ENCODE data around the gene RBM19.

Gene RBM19

GRCh38 chr12:113838896-113839295 lies 127.2 kb downstream of the RBM19 start:
- no peaks in the 10 kb centered on the region for H4K20me1 ChIP-seq (ENCODE audit: control insufficient read depth, insufficient read depth, low read depth, low read length)
- H3K27ac ChIP-seq (ENCODE audit: low read depth, low read length): no peak overlapping the region
- TF ChIP-seq, protein P1, sequence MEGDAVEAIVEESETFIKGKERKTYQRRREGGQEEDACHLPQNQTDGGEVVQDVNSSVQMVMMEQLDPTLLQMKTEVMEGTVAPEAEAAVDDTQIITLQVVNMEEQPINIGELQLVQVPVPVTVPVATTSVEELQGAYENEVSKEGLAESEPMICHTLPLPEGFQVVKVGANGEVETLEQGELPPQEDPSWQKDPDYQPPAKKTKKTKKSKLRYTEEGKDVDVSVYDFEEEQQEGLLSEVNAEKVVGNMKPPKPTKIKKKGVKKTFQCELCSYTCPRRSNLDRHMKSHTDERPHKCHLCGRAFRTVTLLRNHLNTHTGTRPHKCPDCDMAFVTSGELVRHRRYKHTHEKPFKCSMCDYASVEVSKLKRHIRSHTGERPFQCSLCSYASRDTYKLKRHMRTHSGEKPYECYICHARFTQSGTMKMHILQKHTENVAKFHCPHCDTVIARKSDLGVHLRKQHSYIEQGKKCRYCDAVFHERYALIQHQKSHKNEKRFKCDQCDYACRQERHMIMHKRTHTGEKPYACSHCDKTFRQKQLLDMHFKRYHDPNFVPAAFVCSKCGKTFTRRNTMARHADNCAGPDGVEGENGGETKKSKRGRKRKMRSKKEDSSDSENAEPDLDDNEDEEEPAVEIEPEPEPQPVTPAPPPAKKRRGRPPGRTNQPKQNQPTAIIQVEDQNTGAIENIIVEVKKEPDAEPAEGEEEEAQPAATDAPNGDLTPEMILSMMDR (IDR thresholded peaks at IDR 0.05; ENCODE audit: low read depth, low read length, poor library complexity, severe bottlenecking): no peak
- TF ChIP-seq EZH2phosphoT487 (IDR thresholded peaks at IDR 0.05; ENCODE audit: borderline replicate concordance, low read length): no peak
- H3F3A ChIP-seq (ENCODE audit: control insufficient read depth, insufficient read depth): no peaks in the 10 kb centered on the region
- no peak overlapping the region for H3K4me2 ChIP-seq (ENCODE audit: low read length)
- H3K4me3 ChIP-seq (ENCODE audit: low read length): no peak overlapping the region
- no peaks in the 10 kb centered on the region for H3K9me2 ChIP-seq (replicated peaks; ENCODE audit: control insufficient read depth, low read length)
- no peaks in the 10 kb centered on the region for H3K27me3 ChIP-seq (ENCODE audit: control insufficient read depth, low read length)
- no peaks in the 10 kb centered on the region for H3K79me2 ChIP-seq (ENCODE audit: control insufficient read depth, low read length)
- no peaks in the 10 kb centered on the region for H3K9me3 ChIP-seq (ENCODE audit: control insufficient read depth, insufficient read depth, low read length)
- no peaks in the 10 kb centered on the region for H3K36me3 ChIP-seq (ENCODE audit: control insufficient read depth, low read length)
- H3K4me1 ChIP-seq (ENCODE audit: control insufficient read depth, low read length): no peaks in the 10 kb centered on the region

DNA sequence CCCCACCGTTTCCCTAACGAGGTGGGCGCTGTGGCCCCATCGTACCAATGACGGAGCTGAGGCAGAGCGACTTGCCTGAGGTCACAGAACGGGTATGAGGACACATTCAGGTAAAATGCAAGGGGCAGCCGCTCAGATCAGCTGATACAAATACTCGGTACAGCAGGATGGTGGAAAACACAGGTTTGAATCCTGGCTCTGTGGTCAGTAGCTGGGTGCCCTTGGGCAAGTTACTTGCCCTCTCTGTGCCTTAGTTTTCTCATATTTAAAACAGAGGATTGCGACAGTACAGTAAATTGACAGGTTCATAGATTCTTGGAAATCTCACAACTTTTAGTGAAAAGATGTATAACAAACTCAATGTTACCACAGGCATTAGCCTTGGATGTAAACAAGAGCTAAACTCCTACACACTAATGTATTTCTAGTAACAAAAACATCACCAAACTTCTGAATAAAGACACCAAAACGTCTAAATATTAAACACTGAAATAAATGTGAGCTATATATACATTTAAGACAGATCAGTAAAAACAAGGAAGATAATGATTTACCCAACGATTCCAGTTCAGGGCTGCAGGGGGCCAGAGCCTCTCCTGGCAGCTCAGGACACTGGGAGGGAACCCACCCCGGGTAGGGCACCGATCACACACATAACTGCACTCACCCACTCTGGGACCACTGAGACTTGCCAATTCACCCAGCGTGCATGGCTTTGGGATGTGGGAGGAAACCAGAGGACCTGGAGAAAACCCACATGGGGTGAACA lies 128.4 kb downstream of the RBM19 start:
- H3K9me3 ChIP-seq (ENCODE audit: control insufficient read depth, insufficient read depth, low read length): no peaks in the 10 kb centered on the region
- H3K79me2 ChIP-seq (ENCODE audit: control insufficient read depth, low read length): no peaks in the 10 kb centered on the region
- no peaks in the 10 kb centered on the region for H3K27me3 ChIP-seq (ENCODE audit: control insufficient read depth, low read length)
- H3K9me2 ChIP-seq (replicated peaks; ENCODE audit: control insufficient read depth, low read length): no peaks in the 10 kb centered on the region
- no peak overlapping the region for H3K4me2 ChIP-seq (ENCODE audit: low read length)
- H3F3A ChIP-seq (ENCODE audit: control insufficient read depth, insufficient read depth): no peaks in the 10 kb centered on the region
- H3K27ac ChIP-seq (ENCODE audit: low read depth, low read length): no peak overlapping the region
- TF ChIP-seq, protein P1 (IDR thresholded peaks at IDR 0.05; ENCODE audit: low read depth, low read length, poor library complexity, severe bottlenecking): peak; percentile 14
- TF ChIP-seq EZH2phosphoT487 (IDR thresholded peaks at IDR 0.05; ENCODE audit: borderline replicate concordance, low read length): no peak
- H4K20me1 ChIP-seq (ENCODE audit: control insufficient read depth, insufficient read depth, low read depth, low read length): no peaks in the 10 kb centered on the region
- no peak overlapping the region for H3K4me3 ChIP-seq (ENCODE audit: low read length)
- H3K4me1 ChIP-seq (ENCODE audit: control insufficient read depth, low read length): peaks cover 8% of the 10 kb centered on the region
- no peaks in the 10 kb centered on the region for H3K36me3 ChIP-seq (ENCODE audit: control insufficient read depth, low read length)

GRCh38 chr12:113837084-113837483 lies 129.0 kb downstream of the RBM19 start:
- H3K9me2 ChIP-seq (replicated peaks; ENCODE audit: control insufficient read depth, low read length): no peaks in the 10 kb centered on the region
- no peaks in the 10 kb centered on the region for H3F3A ChIP-seq (ENCODE audit: control insufficient read depth, insufficient read depth)
- peaks cover 11% of the 10 kb centered on the region for H3K4me1 ChIP-seq (ENCODE audit: control insufficient read depth, low read length)
- H3K4me3 ChIP-seq (ENCODE audit: low read length): no peak overlapping the region
- H3K27ac ChIP-seq (ENCODE audit: low read depth, low read length): no peak overlapping the region
- no peaks in the 10 kb centered on the region for H3K9me3 ChIP-seq (ENCODE audit: control insufficient read depth, insufficient read depth, low read length)
- no peak for TF ChIP-seq EZH2phosphoT487 (IDR thresholded peaks at IDR 0.05; ENCODE audit: borderline replicate concordance, low read length)
- TF ChIP-seq, protein P1 (IDR thresholded peaks at IDR 0.05; ENCODE audit: low read depth, low read length, poor library complexity, severe bottlenecking): no peak
- no peaks in the 10 kb centered on the region for H3K36me3 ChIP-seq (ENCODE audit: control insufficient read depth, low read length)
- no peaks in the 10 kb centered on the region for H3K79me2 ChIP-seq (ENCODE audit: control insufficient read depth, low read length)
- no peaks in the 10 kb centered on the region for H4K20me1 ChIP-seq (ENCODE audit: control insufficient read depth, insufficient read depth, low read depth, low read length)
- H3K4me2 ChIP-seq (ENCODE audit: low read length): no peak overlapping the region
- H3K27me3 ChIP-seq (ENCODE audit: control insufficient read depth, low read length): no peaks in the 10 kb centered on the region
